Right lung (tissue), 10 donors: ENCODE results near the gene GIGYF2. TPM values are rescaled to one million over a fixed set of nuclear protein-coding genes. Genes with fewer than 3 reads are reported as not detected.

ENCODE experiments used
- DNase-seq, 2 donors: peaks; one replicate each; pipeline ENCODE4 v3.0.0-alpha.2; 2013
- long read RNA-seq, 8 donors: transcript quantifications; one replicate each; lab custom pipeline, GENCODE V29; 2026
- polyA plus RNA-seq, 5 donors: library from polyadenylated mRNA; unstranded; fragments of 120-200 nt; gene quantifications; one replicate each; pipeline versions ENCODE4 v1.2.1 to v1.2.3, GENCODE V29; 2013; ENCODE audit warnings: inconsistent platforms in 1 of 5, low replicate concordance in 1 of 5; ENCODE audit not compliant: insufficient read length in 5 of 5, insufficient read depth in 1 of 5

Gene GIGYF2, protein sequence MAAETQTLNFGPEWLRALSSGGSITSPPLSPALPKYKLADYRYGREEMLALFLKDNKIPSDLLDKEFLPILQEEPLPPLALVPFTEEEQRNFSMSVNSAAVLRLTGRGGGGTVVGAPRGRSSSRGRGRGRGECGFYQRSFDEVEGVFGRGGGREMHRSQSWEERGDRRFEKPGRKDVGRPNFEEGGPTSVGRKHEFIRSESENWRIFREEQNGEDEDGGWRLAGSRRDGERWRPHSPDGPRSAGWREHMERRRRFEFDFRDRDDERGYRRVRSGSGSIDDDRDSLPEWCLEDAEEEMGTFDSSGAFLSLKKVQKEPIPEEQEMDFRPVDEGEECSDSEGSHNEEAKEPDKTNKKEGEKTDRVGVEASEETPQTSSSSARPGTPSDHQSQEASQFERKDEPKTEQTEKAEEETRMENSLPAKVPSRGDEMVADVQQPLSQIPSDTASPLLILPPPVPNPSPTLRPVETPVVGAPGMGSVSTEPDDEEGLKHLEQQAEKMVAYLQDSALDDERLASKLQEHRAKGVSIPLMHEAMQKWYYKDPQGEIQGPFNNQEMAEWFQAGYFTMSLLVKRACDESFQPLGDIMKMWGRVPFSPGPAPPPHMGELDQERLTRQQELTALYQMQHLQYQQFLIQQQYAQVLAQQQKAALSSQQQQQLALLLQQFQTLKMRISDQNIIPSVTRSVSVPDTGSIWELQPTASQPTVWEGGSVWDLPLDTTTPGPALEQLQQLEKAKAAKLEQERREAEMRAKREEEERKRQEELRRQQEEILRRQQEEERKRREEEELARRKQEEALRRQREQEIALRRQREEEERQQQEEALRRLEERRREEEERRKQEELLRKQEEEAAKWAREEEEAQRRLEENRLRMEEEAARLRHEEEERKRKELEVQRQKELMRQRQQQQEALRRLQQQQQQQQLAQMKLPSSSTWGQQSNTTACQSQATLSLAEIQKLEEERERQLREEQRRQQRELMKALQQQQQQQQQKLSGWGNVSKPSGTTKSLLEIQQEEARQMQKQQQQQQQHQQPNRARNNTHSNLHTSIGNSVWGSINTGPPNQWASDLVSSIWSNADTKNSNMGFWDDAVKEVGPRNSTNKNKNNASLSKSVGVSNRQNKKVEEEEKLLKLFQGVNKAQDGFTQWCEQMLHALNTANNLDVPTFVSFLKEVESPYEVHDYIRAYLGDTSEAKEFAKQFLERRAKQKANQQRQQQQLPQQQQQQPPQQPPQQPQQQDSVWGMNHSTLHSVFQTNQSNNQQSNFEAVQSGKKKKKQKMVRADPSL (N-terminal part only)
- polyA plus RNA-seq = 10 to 100 TPM; 42.5 to 65.3 (median 62.1) TPM
- long read RNA-seq, donor 1, partial matches to known transcripts = 15 of 17 reads
- long read RNA-seq, donor 1, other reads (novel, unspliced or antisense) = 0 of 17 reads
- long read RNA-seq, donor 2, partial matches to known transcripts = 0 of 2 reads
- long read RNA-seq, donor 2, other reads (novel, unspliced or antisense) = 0 of 2 reads
- long read RNA-seq, donor 3 = 0 reads
- long read RNA-seq, donor 4, full-length matches to known transcripts = 1 of 1 reads
- long read RNA-seq, donor 4, partial matches to known transcripts = 0 of 1 reads
- long read RNA-seq, donor 4, other reads (novel, unspliced or antisense) = 0 of 1 reads
- long read RNA-seq, donor 5, partial matches to known transcripts = 5 of 6 reads
- long read RNA-seq, donor 5, other reads (novel, unspliced or antisense) = 0 of 6 reads
- long read RNA-seq, donor 6 = 0 reads
- long read RNA-seq, donor 7, full-length matches to known transcripts = 1 of 1 reads
- long read RNA-seq, donor 7, partial matches to known transcripts = 0 of 1 reads
- long read RNA-seq, donor 7, other reads (novel, unspliced or antisense) = 0 of 1 reads
- long read RNA-seq, donor 8, partial matches to known transcripts = 0 of 1 reads
- long read RNA-seq, donor 8, other reads (novel, unspliced or antisense) = 0 of 1 reads

DNA sequence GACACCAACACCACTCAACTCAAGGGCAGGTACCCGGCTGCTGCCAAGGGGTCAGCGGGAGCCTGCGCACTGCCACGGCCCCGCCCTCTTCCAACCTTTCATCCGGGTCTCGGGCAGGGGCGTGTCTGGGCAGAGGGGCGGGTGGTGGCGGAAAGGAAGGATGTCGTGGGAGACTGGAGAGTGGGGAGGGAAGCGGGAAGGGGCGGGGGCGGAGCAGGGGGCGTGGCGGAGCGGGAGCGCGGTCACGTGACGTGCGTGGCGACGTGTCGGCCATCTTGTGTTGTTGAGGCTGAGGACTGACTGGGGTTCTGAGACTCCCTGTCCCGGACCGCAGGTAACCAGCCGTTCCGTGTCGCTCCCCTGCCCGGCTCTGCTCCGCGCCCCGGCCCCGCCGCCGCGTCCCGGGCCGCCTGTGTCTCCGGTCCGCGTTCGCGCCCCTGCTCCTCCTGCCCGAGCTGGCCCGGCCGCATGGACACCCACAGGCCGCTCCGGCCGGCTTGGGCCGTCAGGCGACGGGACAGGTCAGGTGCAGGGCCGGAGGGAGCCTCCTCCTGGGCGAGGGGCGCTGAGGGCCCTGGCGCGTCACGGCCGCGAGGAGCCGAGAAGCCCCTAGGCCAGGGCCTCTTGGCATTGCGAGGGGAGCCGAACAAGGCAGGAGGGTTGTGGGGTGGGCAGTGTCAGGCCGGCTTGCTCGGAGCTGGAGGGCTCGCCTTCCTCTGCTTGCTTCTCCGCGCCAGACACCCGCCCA lies at the start of gene GIGYF2:
Gene GIGYF2, plus strand, starts transcription at position 273 of the 748 bp plus-strand sequence. CDS start 37,867 bp downstream, outside the sequence.
- DNase-seq = peak; percentile 94

DNA sequence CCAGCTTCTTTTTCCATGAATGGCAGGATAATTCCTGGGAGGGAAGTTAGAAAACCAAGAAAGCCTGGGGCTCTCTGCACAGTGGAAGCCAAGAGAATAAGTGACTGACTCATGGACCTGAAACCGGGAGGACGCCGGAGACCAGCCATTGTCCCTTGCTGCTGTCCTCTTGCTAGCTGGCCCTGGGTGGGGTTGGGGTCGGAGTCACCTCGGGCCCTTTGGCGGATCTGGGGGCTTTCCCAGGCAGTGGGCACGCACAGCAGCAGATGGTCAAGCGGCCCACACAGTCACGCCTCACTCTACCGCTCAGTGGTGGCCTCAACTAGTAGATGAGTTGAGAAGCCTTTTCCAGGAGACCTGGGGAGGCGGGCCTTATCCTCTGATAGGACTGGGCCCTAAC lies 48.1 kb upstream of the GIGYF2 start:
- DNase-seq = no peak

GRCh38 chr2:232652505-232652851 lies 44.7 kb upstream of the GIGYF2 start:
- no peak for DNase-seq

DNA sequence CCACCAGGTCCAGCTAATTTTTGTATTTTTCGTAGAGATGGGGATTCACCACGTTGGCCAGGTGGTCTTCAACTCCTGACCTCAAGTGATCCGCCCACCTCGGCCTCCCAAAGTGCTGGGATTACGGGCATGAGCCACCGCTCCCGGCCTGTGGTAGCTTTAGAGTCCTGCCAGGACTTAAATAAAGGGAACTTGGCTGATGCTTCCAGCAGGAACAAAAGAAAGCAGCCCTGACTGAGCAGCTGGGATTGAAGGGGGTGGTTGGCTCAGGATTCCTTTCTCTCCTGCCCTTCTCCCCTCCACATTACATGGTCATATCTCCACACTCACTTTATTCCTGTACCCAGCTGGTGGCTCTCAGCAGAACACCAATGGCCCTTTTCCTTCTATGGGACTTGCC lies 43.7 kb upstream of the GIGYF2 start:
- no peak for DNase-seq

- DNase-seq = no peak
These were observed 41.7 kb upstream of the GIGYF2 start for GRCh38 chr2:232655392-232655791.

DNA sequence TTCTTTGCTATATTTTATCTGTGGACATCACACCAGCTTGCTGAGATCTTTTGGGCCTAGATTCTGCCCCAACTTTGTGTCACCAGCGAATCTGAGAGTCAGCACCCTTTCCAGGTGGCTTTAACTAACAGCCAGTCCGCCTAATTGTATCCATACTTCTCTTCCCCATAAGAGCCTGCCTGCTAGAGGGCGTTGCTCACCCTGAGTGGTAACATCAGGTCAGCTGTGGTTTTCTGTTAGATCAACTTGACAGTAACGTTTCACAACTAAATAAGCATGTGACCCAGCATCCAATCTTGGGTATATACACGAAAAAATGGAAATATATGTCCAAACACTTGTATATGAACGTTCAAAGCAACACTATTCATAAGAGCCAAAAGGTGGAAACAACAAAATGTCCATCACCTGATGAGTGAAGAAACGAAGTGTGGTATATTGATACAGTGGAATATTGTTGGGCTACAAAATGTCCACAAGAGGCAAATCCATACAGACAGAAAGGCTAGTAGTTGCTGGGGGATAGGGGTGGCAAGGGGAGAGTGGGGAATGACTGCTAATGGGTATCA lies 38.8 kb upstream of the GIGYF2 start:
- no peak for DNase-seq

GRCh38 chr2:232659359-232659758 lies 37.8 kb upstream of the GIGYF2 start:
- DNase-seq = no peak

DNA sequence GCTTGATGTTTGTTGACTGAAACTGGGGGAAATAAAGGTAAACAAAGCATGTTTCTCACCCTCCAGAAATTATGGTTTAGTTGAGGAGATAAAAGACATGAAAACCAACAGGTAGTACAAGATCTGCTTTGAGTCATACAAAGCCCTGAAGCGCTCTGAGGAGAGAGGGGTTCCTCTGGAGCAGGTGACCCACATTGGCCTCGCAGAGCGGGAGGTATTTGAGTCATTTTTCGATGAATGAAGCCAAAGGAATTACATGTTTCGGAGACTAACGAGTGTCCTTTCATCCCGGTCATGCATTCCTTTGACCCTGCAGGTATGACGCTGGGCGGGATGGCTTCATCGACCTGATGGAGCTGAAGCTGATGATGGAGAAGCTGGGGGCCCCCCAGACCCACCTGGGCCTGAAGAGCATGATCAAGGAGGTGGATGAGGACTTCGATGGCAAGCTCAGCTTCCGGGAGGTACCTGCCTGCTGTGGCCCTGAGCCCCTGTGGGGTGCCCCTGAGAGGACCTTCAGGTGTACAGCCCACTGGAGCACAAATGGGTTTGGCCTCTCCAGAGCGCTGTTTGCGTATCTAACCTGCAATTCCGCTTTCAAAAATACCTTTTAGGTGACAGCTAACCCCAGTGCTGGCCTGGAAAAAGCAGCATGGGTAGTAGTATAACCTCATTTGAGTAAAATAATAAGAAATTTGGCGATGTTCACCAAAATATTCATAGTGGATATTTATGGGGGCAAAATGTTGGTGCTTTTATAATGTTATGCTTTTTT lies 34.5 kb upstream of the GIGYF2 start:
- no peak for DNase-seq

DNA sequence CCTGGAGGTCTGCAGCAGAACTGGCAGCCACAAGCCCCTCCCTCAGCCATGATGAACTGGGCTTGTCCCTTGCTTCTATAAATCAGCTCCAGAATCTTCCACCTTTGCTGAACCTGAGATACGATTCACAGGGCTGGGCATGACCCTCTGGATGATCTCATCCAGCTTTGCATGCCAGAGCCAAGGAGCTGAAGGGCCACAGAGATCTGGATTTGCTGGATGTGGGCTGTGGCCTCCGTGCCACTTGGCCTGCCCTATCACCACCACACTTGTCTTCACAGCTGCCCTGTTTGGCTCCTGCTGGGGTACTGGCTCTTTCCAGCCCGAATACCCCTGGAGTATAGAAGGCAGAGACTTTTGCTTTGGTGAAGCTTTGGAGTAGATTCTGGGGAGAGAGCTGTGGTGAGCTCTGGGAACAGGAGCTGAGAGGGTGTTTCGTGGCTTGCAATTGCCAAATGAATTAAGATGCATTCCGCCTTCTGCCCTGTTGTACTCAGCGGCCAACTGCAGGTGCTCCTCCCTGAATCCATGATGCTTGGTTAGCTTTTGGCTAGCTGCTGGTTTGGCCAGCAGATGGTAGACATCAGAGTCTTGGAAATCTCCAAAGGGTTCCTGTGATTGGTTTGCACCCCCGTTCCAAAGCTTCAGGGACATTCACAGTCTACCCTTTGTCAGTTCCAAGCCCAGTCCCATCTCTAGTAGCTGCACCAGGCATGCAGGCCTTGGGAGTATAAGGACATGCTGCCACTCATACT lies 30.9 kb upstream of the GIGYF2 start:
- no peak for DNase-seq

- no peak for DNase-seq
These were observed 29.0 kb upstream of the GIGYF2 start for GRCh38 chr2:232667989-232668583.

DNA sequence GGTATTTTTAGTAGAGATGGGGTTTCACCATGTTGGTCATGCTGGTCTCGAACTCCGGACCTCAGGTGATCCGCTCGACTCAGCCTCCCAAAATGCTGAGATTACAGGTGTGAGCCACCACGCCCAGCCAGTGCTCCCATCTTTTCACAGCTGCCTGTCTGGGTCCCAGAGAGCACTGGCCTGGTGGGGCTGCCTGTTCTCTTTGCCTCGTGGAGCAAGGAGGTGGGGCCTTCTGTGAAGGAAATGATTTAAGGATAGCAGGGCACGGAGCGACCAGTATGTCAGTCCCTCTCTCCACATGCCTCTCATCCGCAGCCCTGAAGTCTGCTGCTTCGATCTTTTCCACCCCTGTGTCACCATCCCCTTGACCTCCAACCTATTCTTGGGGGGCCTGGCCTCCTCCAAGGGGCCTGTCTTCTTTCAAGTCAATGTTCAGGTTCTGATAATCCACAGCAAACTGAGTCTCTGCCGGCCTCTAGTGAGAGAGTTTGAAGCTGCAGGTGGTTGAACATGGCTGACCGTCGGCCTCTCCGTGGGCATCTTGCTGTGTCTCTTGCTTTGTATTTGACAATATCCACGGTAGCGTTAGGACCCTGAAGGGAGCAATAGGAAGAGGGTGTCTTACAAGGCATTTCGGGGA lies 28.2 kb upstream of the GIGYF2 start:
- DNase-seq = no peak

DNA sequence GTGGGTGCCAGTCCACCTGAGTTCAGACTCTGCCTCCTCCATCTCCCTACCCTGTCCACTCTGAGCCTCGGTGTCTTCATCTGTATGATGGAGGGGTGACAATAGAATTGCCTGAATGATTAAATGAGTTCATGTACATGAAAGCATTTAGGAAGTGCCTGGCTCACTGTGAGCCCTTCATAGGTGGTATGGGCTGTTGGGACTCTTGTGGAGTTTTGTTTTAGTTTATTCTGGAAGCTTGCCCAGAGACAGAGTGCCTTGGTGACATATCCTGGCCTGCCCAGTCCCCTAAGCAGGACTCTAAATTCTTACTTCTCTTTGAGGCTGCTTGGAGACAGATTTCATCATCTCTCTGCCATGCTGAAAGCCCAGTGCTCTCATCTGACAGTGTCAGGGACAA lies 24.5 kb upstream of the GIGYF2 start:
- DNase-seq = peak; percentile 24

GRCh38 chr2:232674491-232674890 lies 22.6 kb upstream of the GIGYF2 start:
- no peak for DNase-seq

GRCh38 chr2:232675381-232675780 lies 21.8 kb upstream of the GIGYF2 start:
- DNase-seq = no peak

GRCh38 chr2:232680006-232680405 lies 17.1 kb upstream of the GIGYF2 start:
- DNase-seq = no peak

- no peak for DNase-seq
These were observed 15.6 kb upstream of the GIGYF2 start for GRCh38 chr2:232681527-232681926.

DNA sequence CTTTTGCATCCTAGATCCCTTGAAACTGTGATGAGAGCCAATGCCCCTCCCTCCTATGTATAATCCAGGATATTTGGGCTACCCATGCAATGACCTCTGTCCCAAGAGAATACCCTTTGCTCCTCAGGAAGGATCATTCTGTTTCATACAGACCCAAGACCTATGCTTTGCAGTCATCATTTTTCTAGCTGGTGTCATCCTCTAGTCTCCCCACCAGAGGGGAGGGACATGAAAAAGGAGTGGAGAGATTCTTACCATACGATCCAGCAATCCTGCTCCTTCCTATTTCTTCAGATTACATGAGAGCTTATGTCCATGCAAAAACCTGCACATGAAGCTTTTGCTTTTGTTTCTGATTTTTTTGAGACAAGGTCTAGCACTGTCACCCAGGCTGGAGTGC lies 13.8 kb upstream of the GIGYF2 start:
- DNase-seq = no peak
